ENCODE results near the gene RAF1. TPM values are rescaled to one million over a fixed set of nuclear protein-coding genes. Genes with fewer than 3 reads are reported as not detected.

The RAF1 gene
- total RNA-seq, 2 donors from 2014 or later = 95.4 to 116 TPM

DNA sequence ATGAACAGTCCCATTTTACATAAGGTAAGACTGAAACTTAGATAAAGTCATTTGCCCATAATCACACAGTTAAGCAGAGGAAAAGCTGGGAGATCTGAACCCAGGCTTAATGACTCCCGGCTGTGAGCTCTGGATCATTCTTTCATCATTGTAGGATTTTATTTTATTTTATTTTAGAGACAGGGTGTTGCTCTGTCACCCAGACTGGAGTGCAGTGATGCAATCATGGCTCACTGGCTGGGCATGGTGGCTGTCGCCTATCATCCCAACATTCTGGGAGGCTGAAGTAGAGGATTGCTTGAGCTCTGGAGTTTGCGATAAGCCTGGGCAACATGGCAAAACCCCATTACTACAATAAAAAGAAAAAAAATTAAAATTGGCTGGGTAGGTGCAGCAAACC lies 31.2 kb upstream of the RAF1 start:
- no peaks in the 10 kb centered on the region for H3K36me3 ChIP-seq (ENCODE audit: control insufficient read depth, insufficient read depth, low read length)
- H3K9me3 Mint-ChIP-seq = no peaks in the 10 kb centered on the region
- 94% methylated on average over 2 of the region's 3 CpGs; no CpG with 5 or more reads in 1 of the 2 experiments for WGBS, 2 experiments (ENCODE audit: insufficient coverage in 1 of 2, insufficient read length in 1 of 2)
- peaks cover 2% of the 10 kb centered on the region for H3K4me1 Mint-ChIP-seq
- H3K4me3 Mint-ChIP-seq = no peak overlapping the region
- H3K36me3 Mint-ChIP-seq (ENCODE audit: low read depth) = no peaks in the 10 kb centered on the region
- H3K9ac ChIP-seq (ENCODE audit: extremely low read depth, low read length, poor library complexity, severe bottlenecking) = no peak overlapping the region
- no peak overlapping the region for H3K27ac Mint-ChIP-seq
- no peaks in the 10 kb centered on the region for H3K27me3 ChIP-seq (ENCODE audit: control insufficient read depth, insufficient read depth, low read length, poor library complexity, severe bottlenecking)
- no peak overlapping the region for H3K4me3 ChIP-seq (ENCODE audit: low read length)
- no peak overlapping the region for H3K27ac ChIP-seq (ENCODE audit: low read depth, low read length)
- no peaks in the 10 kb centered on the region for H3K9me3 ChIP-seq (ENCODE audit: control insufficient read depth, low read length)
- DNase-seq = no peak
- TF ChIP-seq CTCF (conservative IDR thresholded peaks at IDR 0.05) = no peak
- no peaks in the 10 kb centered on the region for H3K4me1 ChIP-seq (ENCODE audit: control insufficient read depth, insufficient read depth, low read length)
- no peaks in the 10 kb centered on the region for H3K27me3 Mint-ChIP-seq (ENCODE audit: insufficient read depth)

- Mint-ChIP-seq H3K27me3 (ENCODE audit: insufficient read depth) (peaks cover 6% of the 10 kb centered on the region), H3K9me3 (no peaks in the 10 kb centered on the region), H3K36me3 (ENCODE audit: low read depth) (no peaks in the 10 kb centered on the region), H3K27ac (no peak overlapping the region), H3K4me1 (no peaks in the 10 kb centered on the region), H3K4me3 (no peak overlapping the region)
- TF ChIP-seq CTCF (conservative IDR thresholded peaks at IDR 0.05) = no peak
- H3K4me3 ChIP-seq (ENCODE audit: low read length) = no peak overlapping the region
- no peaks in the 10 kb centered on the region for H3K27me3 ChIP-seq (ENCODE audit: control insufficient read depth, insufficient read depth, low read length, poor library complexity, severe bottlenecking)
- H3K27ac ChIP-seq (ENCODE audit: low read depth, low read length) = no peak overlapping the region
- peaks cover 2% of the 10 kb centered on the region for H3K4me1 ChIP-seq (ENCODE audit: control insufficient read depth, insufficient read depth, low read length)
- H3K36me3 ChIP-seq (ENCODE audit: control insufficient read depth, insufficient read depth, low read length) = no peaks in the 10 kb centered on the region
- DNase-seq = no peak
- WGBS, 2 experiments (ENCODE audit: insufficient coverage in 1 of 2, insufficient read length in 1 of 2) = 95 to 100% methylated on average over 4 to 8 of the region's 8 CpGs
- no peak overlapping the region for H3K9ac ChIP-seq (ENCODE audit: extremely low read depth, low read length, poor library complexity, severe bottlenecking)
- no peaks in the 10 kb centered on the region for H3K9me3 ChIP-seq (ENCODE audit: control insufficient read depth, low read length)
These were observed 28.5 kb upstream of the RAF1 start for GRCh38 chr3:12692444-12692843.

GRCh38 chr3:12689997-12690711 lies 26.2 kb upstream of the RAF1 start:
- Histone ChIP-seq H3K27me3 (ENCODE audit: control insufficient read depth, insufficient read depth, low read length, poor library complexity, severe bottlenecking) (no peaks in the 10 kb centered on the region), H3K27ac (ENCODE audit: low read depth, low read length) (no peak overlapping the region), H3K36me3 (ENCODE audit: control insufficient read depth, insufficient read depth, low read length) (no peaks in the 10 kb centered on the region), H3K9me3 (ENCODE audit: control insufficient read depth, low read length) (no peaks in the 10 kb centered on the region), H3K9ac (ENCODE audit: extremely low read depth, low read length, poor library complexity, severe bottlenecking) (no peak overlapping the region), H3K4me3 (ENCODE audit: low read length) (no peak overlapping the region), H3K4me1 (ENCODE audit: control insufficient read depth, insufficient read depth, low read length) (peaks cover 2% of the 10 kb centered on the region)
- H3K27me3 Mint-ChIP-seq (ENCODE audit: insufficient read depth) = peaks cover 6% of the 10 kb centered on the region
- H3K4me3 Mint-ChIP-seq = no peak overlapping the region
- H3K4me1 Mint-ChIP-seq = no peaks in the 10 kb centered on the region
- H3K9me3 Mint-ChIP-seq = no peaks in the 10 kb centered on the region
- DNase-seq = no peak
- no peak for TF ChIP-seq CTCF (conservative IDR thresholded peaks at IDR 0.05)
- no peak overlapping the region for H3K27ac Mint-ChIP-seq
- no peaks in the 10 kb centered on the region for H3K36me3 Mint-ChIP-seq (ENCODE audit: low read depth)
- 93 to 95% methylated on average over 8 to 11 of the region's 11 CpGs for WGBS, 2 experiments (ENCODE audit: insufficient coverage in 1 of 2, insufficient read length in 1 of 2)

Data from endodermal cell (in vitro differentiated cells).